ENCODE measurements around the gene NPC2. TPM values are rescaled to one million over a fixed set of nuclear protein-coding genes. Genes with fewer than 3 reads are reported as not detected.

NPC2 gene
- total RNA-seq, 1 experiment from 2014 or later, result 137 TPM

DNA sequence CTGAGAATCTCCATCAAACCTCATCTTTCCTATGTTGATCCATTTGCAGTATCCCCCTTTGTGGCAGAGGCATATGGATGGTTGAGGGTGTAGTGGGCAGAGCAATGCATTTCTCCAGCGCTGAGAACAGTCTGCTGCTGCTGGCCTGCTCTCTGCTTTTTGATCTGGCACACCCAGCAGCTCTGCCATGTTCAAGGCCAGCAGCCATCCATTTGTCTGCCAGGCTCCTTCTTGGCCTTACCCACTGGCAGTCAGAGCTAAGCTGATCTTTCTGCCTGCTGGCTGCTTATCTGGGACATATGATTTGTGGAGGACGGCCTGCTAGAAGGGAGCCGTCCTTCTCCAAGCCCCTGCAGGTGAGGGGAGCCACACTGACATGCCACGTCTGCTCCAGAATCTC, 17.0 kb downstream of the NPC2 start:
- Mint-ChIP-seq H3K27me3 (ENCODE audit: low read depth) (no peaks in the 10 kb centered on the region), H3K9me3 (no peaks in the 10 kb centered on the region), H3K27ac (peak overlapping the region in 2 of 3 experiments; percentile 63 to 64; a peak in 3 of 7 replicates), H3K4me3 (no peak overlapping the region), H3K4me1 (peaks cover 17 to 29% of the 10 kb centered on the region in 2 experiments), H3K36me3 (ENCODE audit: insufficient read depth in 1 of 3, low read depth in 3 of 3) (peaks cover 5 to 48% (median 44%) of the 10 kb centered on the region in 3 experiments)
- no CpG with 5 or more reads among the region's 4 CpGs for whole genome bisulfite sequencing (ENCODE audit: extremely low coverage, insufficient read length, low lambda C conversion rate)
- Histone ChIP-seq H3K23ac (ENCODE audit: insufficient read length, low read depth, low read length) (no peak overlapping the region), H2AK5ac (ENCODE audit: insufficient read length, low read length) (no peak overlapping the region), H2BK120ac (ENCODE audit: low read depth, low read length, poor library complexity, severe bottlenecking) (no peak overlapping the region), H3K23me2 (ENCODE audit: insufficient read length, low read depth, low read length, poor library complexity, severe bottlenecking) (no peaks in the 10 kb centered on the region), H3K9ac (ENCODE audit: extremely low read depth, insufficient read length, low read length) (no peak overlapping the region), H4K91ac (ENCODE audit: insufficient read length, low read depth, low read length) (no peak overlapping the region), H3K4me1 (ENCODE audit: insufficient read depth, low read length) (no peaks in the 10 kb centered on the region), H3T11ph (ENCODE audit: low read length) (no peak overlapping the region), H3K4ac (ENCODE audit: low read depth, low read length) (no peak overlapping the region), H3K18ac (ENCODE audit: insufficient read length, low read depth, low read length) (no peak overlapping the region), H3K27me3 (ENCODE audit: insufficient read depth, low read length) (no peaks in the 10 kb centered on the region), H2BK12ac (ENCODE audit: insufficient read length, low read depth, low read length) (no peak overlapping the region), H4K8ac (replicated peaks; ENCODE audit: insufficient read length, low read depth, low read length) (no peak overlapping the region), H3K27ac (ENCODE audit: insufficient read length, low read depth, low read length) (no peak overlapping the region), H3K79me2 (ENCODE audit: insufficient read depth, low read length) (no peaks in the 10 kb centered on the region), H2AFZ (ENCODE audit: low read length) (no peak overlapping the region), H2BK5ac (ENCODE audit: insufficient read length, low read length) (no peak overlapping the region), H3K56ac (ENCODE audit: insufficient read length, low read depth, low read length) (no peak overlapping the region), H3K79me1 (ENCODE audit: insufficient read depth, low read depth, low read length, poor library complexity, severe bottlenecking) (no peaks in the 10 kb centered on the region), H2BK15ac (ENCODE audit: low read depth, low read length) (no peak overlapping the region), H3K4me2 (ENCODE audit: insufficient read depth, insufficient read length, low read length) (no peak overlapping the region), H4K5ac (ENCODE audit: insufficient read length, low read depth, low read length) (no peak overlapping the region), H2BK20ac (ENCODE audit: low read depth, low read length, poor library complexity, severe bottlenecking) (no peak overlapping the region), H3K14ac (ENCODE audit: insufficient read depth, low read length) (no peak overlapping the region), H3K9me3 (ENCODE audit: control insufficient read depth, low read depth, low read length) (no peaks in the 10 kb centered on the region), H4K20me1 (ENCODE audit: control insufficient read depth, insufficient read depth, insufficient read length) (no peaks in the 10 kb centered on the region)
- TF ChIP-seq, protein P1, sequence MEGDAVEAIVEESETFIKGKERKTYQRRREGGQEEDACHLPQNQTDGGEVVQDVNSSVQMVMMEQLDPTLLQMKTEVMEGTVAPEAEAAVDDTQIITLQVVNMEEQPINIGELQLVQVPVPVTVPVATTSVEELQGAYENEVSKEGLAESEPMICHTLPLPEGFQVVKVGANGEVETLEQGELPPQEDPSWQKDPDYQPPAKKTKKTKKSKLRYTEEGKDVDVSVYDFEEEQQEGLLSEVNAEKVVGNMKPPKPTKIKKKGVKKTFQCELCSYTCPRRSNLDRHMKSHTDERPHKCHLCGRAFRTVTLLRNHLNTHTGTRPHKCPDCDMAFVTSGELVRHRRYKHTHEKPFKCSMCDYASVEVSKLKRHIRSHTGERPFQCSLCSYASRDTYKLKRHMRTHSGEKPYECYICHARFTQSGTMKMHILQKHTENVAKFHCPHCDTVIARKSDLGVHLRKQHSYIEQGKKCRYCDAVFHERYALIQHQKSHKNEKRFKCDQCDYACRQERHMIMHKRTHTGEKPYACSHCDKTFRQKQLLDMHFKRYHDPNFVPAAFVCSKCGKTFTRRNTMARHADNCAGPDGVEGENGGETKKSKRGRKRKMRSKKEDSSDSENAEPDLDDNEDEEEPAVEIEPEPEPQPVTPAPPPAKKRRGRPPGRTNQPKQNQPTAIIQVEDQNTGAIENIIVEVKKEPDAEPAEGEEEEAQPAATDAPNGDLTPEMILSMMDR (conservative IDR thresholded peaks at IDR 0.05), result no peak
- DNase-seq, result no peak
